WTC11 (cell line): Measurements from ENCODE around the gene HAGHL. TPM values are rescaled to one million over a fixed set of nuclear protein-coding genes. Genes with fewer than 3 reads are reported as not detected.
A peak's percentile ranks its signal among the peaks of the same experiment; 100 is the strongest.

Source experiments
- ATAC-seq: fragments of 200-7000 bp; cut with Tn5 transposase; 2 replicates; pipeline ENCODE4 v1.10.0; 2021; ENCODE audit warnings: mild to moderate bottlenecking, moderate library complexity
- CTCF ChIA-PET: fragments of 300-600 bp; sonication (Branson Sonifier 250); formaldehyde crosslinking; loops from one replicate; lab custom pipeline; 2021; ENCODE audit warnings: antibody characterized with exemption; lab: Charles Lee
- POLR2A ChIA-PET: fragments of 350-600 bp; sonication (Branson Sonifier 250); formaldehyde crosslinking; loops from one replicate; lab custom pipeline; 2021; ENCODE audit warnings: antibody characterized with exemption; lab: Charles Lee
- DNase-seq: peaks from one replicate; pipeline ENCODE4 v3.0.0; 2021; ENCODE audit warnings: low spot score
- H3K27ac Mint-ChIP-seq: 2 replicates; pipeline ENCODE4 v1.8.0; 2021; ENCODE audit warnings: mixed read lengths
- H3K27me3 Mint-ChIP-seq: 2 replicates; pipeline ENCODE4 v1.8.0; 2021; ENCODE audit warnings: low read depth, mild to moderate bottlenecking, moderate library complexity, mixed read lengths
- H3K36me3 Mint-ChIP-seq: 2 replicates; pipeline ENCODE4 v1.8.0; 2021; ENCODE audit warnings: mixed read lengths
- H3K4me1 Mint-ChIP-seq: 2 replicates; pipeline ENCODE4 v1.8.0; 2022; ENCODE audit warnings: mixed read lengths
- H3K4me3 Mint-ChIP-seq: 2 replicates; pipeline ENCODE4 v1.8.0; 2021; ENCODE audit warnings: mild to moderate bottlenecking, moderate library complexity, mixed read lengths
- H3K9me3 Mint-ChIP-seq: 2 replicates; pipeline ENCODE4 v1.8.0; 2021; ENCODE audit warnings: mixed read lengths
- ATF3 ChIP-seq: sonication (generic); formaldehyde crosslinking; conservative IDR thresholded peaks from 2 replicates; pipeline ENCODE4 v1.8.1; 2022; ENCODE audit warnings: mild to moderate bottlenecking, missing genetic modification reagents
- CDX4 ChIP-seq: fragments of 250-450 bp; sonication (Bioruptor Pico); IDR thresholded peaks from 2 replicates; pipeline ENCODE4 v1.9.0; 2021; ENCODE audit warnings: moderate library complexity, mild to moderate bottlenecking, inconsistent platforms, borderline replicate concordance
- CREM ChIP-seq: sonication (generic); formaldehyde crosslinking; IDR thresholded peaks from 2 replicates; pipeline ENCODE4 v1.8.1; 2022; ENCODE audit warnings: mild to moderate bottlenecking, missing genetic modification reagents, moderate library complexity
- EMX1 ChIP-seq: fragments of 250-450 bp; sonication (Bioruptor Pico); IDR thresholded peaks from 2 replicates; pipeline ENCODE4 v1.8.0; 2021; ENCODE audit warnings: mild to moderate bottlenecking
- ERG ChIP-seq: fragments of 250-450 bp; sonication (Bioruptor Pico); IDR thresholded peaks from 2 replicates; pipeline ENCODE4 v1.8.0; 2021; ENCODE audit warnings: mild to moderate bottlenecking
- FOXK1 ChIP-seq: sonication (generic); formaldehyde crosslinking; IDR thresholded peaks from 2 replicates; pipeline ENCODE4 v1.8.0; 2022; ENCODE audit warnings: mild to moderate bottlenecking, moderate library complexity, missing genetic modification reagents
- HMGXB4 ChIP-seq: sonication (generic); formaldehyde crosslinking; IDR thresholded peaks from 2 replicates; pipeline ENCODE4 v1.8.1; 2023; ENCODE audit warnings: mild to moderate bottlenecking, moderate library complexity, missing genetic modification reagents
- IRF1 ChIP-seq: sonication (generic); formaldehyde crosslinking; IDR thresholded peaks from 2 replicates; pipeline ENCODE4 v1.8.0; 2023; ENCODE audit warnings: missing genetic modification reagents
- KAT7 ChIP-seq: sonication (generic); formaldehyde crosslinking; IDR thresholded peaks from 2 replicates; pipeline ENCODE4 v1.8.1; 2023; ENCODE audit warnings: missing genetic modification reagents, mild to moderate bottlenecking, borderline replicate concordance
- MAX ChIP-seq: sonication (generic); formaldehyde crosslinking; IDR thresholded peaks from 2 replicates; pipeline ENCODE4 v1.8.0; 2022; ENCODE audit warnings: mild to moderate bottlenecking, missing genetic modification reagents
- MYBL2 ChIP-seq: sonication (generic); formaldehyde crosslinking; IDR thresholded peaks from 2 replicates; pipeline ENCODE4 v1.8.1; 2023; ENCODE audit warnings: mild to moderate bottlenecking, moderate library complexity, missing genetic modification reagents
- NFATC4 ChIP-seq: fragments of 250-450 bp; sonication (Bioruptor Pico); IDR thresholded peaks from 2 replicates; pipeline ENCODE4 v1.9.0; 2021; ENCODE audit warnings: mild to moderate bottlenecking
- NFYB ChIP-seq: sonication (generic); formaldehyde crosslinking; conservative IDR thresholded peaks from 2 replicates; pipeline ENCODE4 v1.8.0; 2022; ENCODE audit warnings: low read depth, missing genetic modification reagents
- OVOL2 ChIP-seq: fragments of 250-450 bp; sonication (Bioruptor Pico); IDR thresholded peaks from 2 replicates; pipeline ENCODE4 v1.9.0; 2021; ENCODE audit warnings: mild to moderate bottlenecking, borderline replicate concordance
- PRRX2 ChIP-seq: fragments of 250-450 bp; sonication (Bioruptor Pico); IDR thresholded peaks from 2 replicates; pipeline ENCODE4 v1.8.0; 2021; ENCODE audit warnings: mild to moderate bottlenecking
- RORB ChIP-seq: fragments of 250-450 bp; sonication (Bioruptor Pico); IDR thresholded peaks from 2 replicates; pipeline ENCODE4 v1.9.0; 2021; ENCODE audit warnings: mild to moderate bottlenecking
- SMAD4 ChIP-seq: sonication (generic); formaldehyde crosslinking; IDR thresholded peaks from 2 replicates; pipeline ENCODE4 v1.8.0; 2022; ENCODE audit warnings: mild to moderate bottlenecking, missing genetic modification reagents
- SOX15 ChIP-seq: fragments of 250-450 bp; sonication (Bioruptor Pico); IDR thresholded peaks from 2 replicates; pipeline ENCODE4 v1.9.0; 2021; ENCODE audit warnings: mild to moderate bottlenecking
- SP1 ChIP-seq: sonication (generic); formaldehyde crosslinking; conservative IDR thresholded peaks from 2 replicates; pipeline ENCODE4 v1.8.1; 2022; ENCODE audit warnings: missing genetic modification reagents
- TEAD1 ChIP-seq: sonication (generic); formaldehyde crosslinking; IDR thresholded peaks from 2 replicates; pipeline ENCODE4 v1.8.0; 2022; ENCODE audit warnings: mild to moderate bottlenecking, missing genetic modification reagents
- TP53 ChIP-seq: sonication (generic); formaldehyde crosslinking; IDR thresholded peaks from 2 replicates; pipeline ENCODE4 v1.8.1; 2023; ENCODE audit warnings: mild to moderate bottlenecking, missing genetic modification reagents
- USF1 ChIP-seq: sonication (generic); formaldehyde crosslinking; IDR thresholded peaks from 2 replicates; pipeline ENCODE4 v1.8.0; 2022; ENCODE audit warnings: mild to moderate bottlenecking, missing genetic modification reagents
- USF2 ChIP-seq: sonication (generic); formaldehyde crosslinking; IDR thresholded peaks from 2 replicates; pipeline ENCODE4 v1.8.1; 2023; ENCODE audit warnings: mild to moderate bottlenecking, missing genetic modification reagents, moderate library complexity
- ZNF121 ChIP-seq: sonication (generic); formaldehyde crosslinking; IDR thresholded peaks from 2 replicates; pipeline ENCODE4 v1.8.0; 2023; ENCODE audit warnings: missing genetic modification reagents
- ZNF263 ChIP-seq: sonication (generic); formaldehyde crosslinking; IDR thresholded peaks from 2 replicates; pipeline ENCODE4 v1.8.1; 2022; ENCODE audit warnings: low read depth, mild to moderate bottlenecking, moderate library complexity, missing genetic modification reagents
- ZNF416 ChIP-seq: fragments of 250-450 bp; sonication (Bioruptor Pico); IDR thresholded peaks from 2 replicates; pipeline ENCODE4 v1.9.0; 2021; ENCODE audit warnings: mild to moderate bottlenecking, inconsistent platforms
- ZNF423 ChIP-seq: fragments of 250-450 bp; sonication (Bioruptor Pico); IDR thresholded peaks from 2 replicates; pipeline ENCODE4 v2.1.2; 2022; ENCODE audit warnings: mild to moderate bottlenecking, moderate library complexity
- total RNA-seq: library from RNA; stranded (reverse); gene quantifications from 3 replicates; pipeline ENCODE4 v1.2.3, GENCODE V29; 2021

Gene HAGHL
- total RNA-seq, 1 experiment from 2014 or later: 41.7 TPM

- TF ChIP-seq KAT7 (CRISPR knock-in tag): no peak
- TF ChIP-seq ATF3 (CRISPR knock-in tag): no peak
- peak; percentile 53; the same call in 1 of the 2 replicates for TF ChIP-seq HMGXB4 (CRISPR knock-in tag)
- TF ChIP-seq SOX15 (CRISPR knock-in tag): no peak
- 0 out of 2 replicates have a peak, but pooled peaks have one; percentile 18 for TF ChIP-seq ZNF263 (CRISPR knock-in tag)
- TF ChIP-seq RORB (CRISPR knock-in tag): no peak
- TF ChIP-seq ZNF121 (CRISPR knock-in tag): 0 out of 2 replicates have a peak, but pooled peaks have one; percentile 36
- no peak for TF ChIP-seq PRRX2 (CRISPR knock-in tag)
- TF ChIP-seq ZNF423 (CRISPR knock-in tag): no peak
- no peak for TF ChIP-seq TEAD1 (CRISPR knock-in tag)
- no peak for TF ChIP-seq SMAD4 (CRISPR knock-in tag)
- TF ChIP-seq CREM (CRISPR knock-in tag): 0 out of 2 replicates have a peak, but pooled peaks have one; percentile 44
- 0 out of 2 replicates have a peak, but pooled peaks have one; percentile 13 for TF ChIP-seq MYBL2
- TF ChIP-seq USF1 (CRISPR knock-in tag): no peak
- TF ChIP-seq NFATC4: no peak; the same call in none of the 2 replicates
These were observed 43.4 kb upstream of the HAGHL start (continued) for GRCh38 chr16:683396-684070.

- H3K4me1 Mint-ChIP-seq: peaks cover 19% of the 10 kb centered on the region
- H3K4me3 Mint-ChIP-seq: peak within 1 kb of the TSS; percentile 76
- POLR2A ChIA-PET: interaction anchor here (1.6 kb wide), 1 partner anchor 11 kb away, joined by 6 read pairs; no protein-coding TSS in a partner anchor
- peaks cover 25% of the 10 kb centered on the region for H3K36me3 Mint-ChIP-seq
- CTCF ChIA-PET: interaction anchor here (0.6 to 1.7 kb wide), 6 partner anchors 11 to 110 kb away, joined by 3 to 5 read pairs (median 3); partner anchors contain the start of genes ANTKMT and RHOT2
- H3K27ac Mint-ChIP-seq: no peak within 1 kb of the TSS; the same call in 1 of the 2 replicates
- no peaks in the 10 kb centered on the region for H3K27me3 Mint-ChIP-seq
- peak; percentile 96 for DNase-seq
- no peaks in the 10 kb centered on the region for H3K9me3 Mint-ChIP-seq
- peak; percentile 49 for ATAC-seq
- TF ChIP-seq MYBL2 (peak; percentile 73; the same call in 1 of the 2 replicates), EMX1 (CRISPR knock-in tag) (peak; percentile 77), NFATC4 (no peak; the same call in 1 of the 2 replicates), ZNF416 (CRISPR knock-in tag) (peak; percentile 77; the same call in 1 of the 2 replicates), OVOL2 (CRISPR knock-in tag) (no peak), MAX (CRISPR knock-in tag) (peak; percentile 37; the same call in 1 of the 2 replicates), IRF1 (CRISPR knock-in tag) (no peak), ZNF121 (CRISPR knock-in tag) (no peak), SP1 (CRISPR knock-in tag) (peak; percentile 83), NFYB (CRISPR knock-in tag) (peak; percentile 88), FOXK1 (CRISPR knock-in tag) (peak; percentile 49; the same call in 1 of the 2 replicates), TEAD1 (CRISPR knock-in tag) (peak; percentile 80), ZNF423 (CRISPR knock-in tag) (0 out of 2 replicates have a peak, but pooled peaks have one; percentile 21), CDX4 (CRISPR knock-in tag) (no peak), TP53 (CRISPR knock-in tag) (no peak), ERG (CRISPR knock-in tag) (no peak), USF2 (CRISPR knock-in tag) (peak; percentile 71), CREM (CRISPR knock-in tag) (0 out of 2 replicates have a peak, but pooled peaks have one; percentile 37)
These were observed 42.7 kb upstream of the HAGHL start, which contains the start of gene JMJD8 for GRCh38 chr16:684071-684794. TSS of gene JMJD8 (minus strand) at chr16:684334. CDS start at chr16:684319, 15 bp downstream.
